ENCODE measurements around the gene PRDM16. TPM values are rescaled to one million over a fixed set of nuclear protein-coding genes. Genes with fewer than 3 reads are reported as not detected.

Gene PRDM16
- total and polyA plus RNA-seq, 2 of the 8 experiments (the other 6 are each of a cell fraction or from before 2014, with no cell fraction given), result 0.39 to 0.43 TPM

- no peak for TF ChIP-seq MAFK (IDR thresholded peaks at IDR 0.05; ENCODE audit: low read depth, low read length)
- no peak for TF ChIP-seq CEBPB (IDR thresholded peaks at IDR 0.05; ENCODE audit: low read depth, low read length)
- TF ChIP-seq TBP (IDR thresholded peaks at IDR 0.05; ENCODE audit: low read depth, low read length), result no peak
- TF ChIP-seq, protein P1, sequence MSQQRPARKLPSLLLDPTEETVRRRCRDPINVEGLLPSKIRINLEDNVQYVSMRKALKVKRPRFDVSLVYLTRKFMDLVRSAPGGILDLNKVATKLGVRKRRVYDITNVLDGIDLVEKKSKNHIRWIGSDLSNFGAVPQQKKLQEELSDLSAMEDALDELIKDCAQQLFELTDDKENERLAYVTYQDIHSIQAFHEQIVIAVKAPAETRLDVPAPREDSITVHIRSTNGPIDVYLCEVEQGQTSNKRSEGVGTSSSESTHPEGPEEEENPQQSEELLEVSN (IDR thresholded peaks at IDR 0.05), result no peak
- TF ChIP-seq CHD1 (IDR thresholded peaks at IDR 0.05; ENCODE audit: low read depth, low read length), result no peak
Measured at GRCh38 chr1:3170561-3171453, 101.8 kb downstream of the PRDM16 start (continued).

Data from H1 (cell line).